CD4-positive, CD25-positive, alpha-beta regulatory T cell (primary cell): ENCODE measurements around the gene ACSM5. TPM values are rescaled to one million over a fixed set of nuclear protein-coding genes. Genes with fewer than 3 reads are reported as not detected.

ENCODE experiments used
- polyA plus RNA-seq, 4 donors: library from polyadenylated mRNA; unstranded; fragments of 300-500 nt; fragmentation: Illumina TruSeq; gene quantifications; one replicate each; pipeline ENCODE4 v1.2.3, GENCODE V29; 2021
- total RNA-seq: library from RNA; stranded (reverse); gene quantifications from one replicate; pipeline ENCODE4 v1.2.3, GENCODE V29; 2022

ACSM5 gene
- total and polyA plus RNA-seq, 5 donors from 2014 or later: not detected

Other genes starting within 250 kb of the ACSM5 start
- not detected for gene GP2, start 82.0 kb upstream of the ACSM5 start, total RNA-seq
- not detected for gene GP2, start 82.0 kb upstream of the ACSM5 start, polyA plus RNA-seq
- not detected for gene UMOD, start 56.8 kb upstream of the ACSM5 start, total RNA-seq
- gene UMOD, start 56.8 kb upstream of the ACSM5 start, polyA plus RNA-seq: not detected
- gene PDILT, start 4.8 kb upstream of the ACSM5 start, total RNA-seq: not detected
- not detected for gene PDILT, start 4.8 kb upstream of the ACSM5 start, polyA plus RNA-seq
- gene ACSM2A, start 42.0 kb downstream of the ACSM5 start, total RNA-seq: not detected
- not detected for gene ACSM2A, start 42.0 kb downstream of the ACSM5 start, polyA plus RNA-seq
- not detected for gene ACSM2B, start 166.8 kb downstream of the ACSM5 start, total RNA-seq
- not detected for gene ACSM2B, start 166.8 kb downstream of the ACSM5 start, polyA plus RNA-seq